ENCODE results near the gene WSB1.

- no peak for TF ChIP-seq EZH2 (IDR thresholded peaks at IDR 0.05)
- TF ChIP-seq POLR2AphosphoS5 (IDR thresholded peaks at IDR 0.05; ENCODE audit: borderline replicate concordance, low read depth, low read length), result no peak
- no peak for TF ChIP-seq FOXP2 (optimal IDR thresholded peaks at IDR 0.05; ENCODE audit: control extremely low read depth, extremely low read length, insufficient read depth)
These were observed 29.8 kb downstream of the WSB1 start for GRCh38 chr17:27323538-27324215.

Measured in SK-N-MC (cell line).